ENCODE measurements around the gene CX3CL1. TPM values are rescaled to one million over a fixed set of nuclear protein-coding genes. Genes with fewer than 3 reads are reported as not detected.

CX3CL1 gene
- polyA plus RNA-seq, 1 donor (not counting 4 experiments of a cell fraction or from before 2014, with no cell fraction given) = 0.47 TPM

- dilution Hi-C loops (cut with MboI; ENCODE audit: extremely low pct_ligation_motif_present, low sequenced_read_pairs) = loop anchor here (10.0 kb wide), 1 partner anchor 69 kb away; no protein-coding TSS in a partner anchor
- Histone ChIP-seq H3K79me2 (ENCODE audit: control insufficient read depth, insufficient read depth, low read length) (no peaks in the 10 kb centered on the region), H3K9ac (ENCODE audit: control insufficient read depth, extremely low read depth, insufficient read depth, low read length) (no peak overlapping the region), H3K4me3 (ENCODE audit: control insufficient read depth in 2 of 3, extremely low read depth in 1 of 3, insufficient read depth in 2 of 3, low read depth in 1 of 3, low read length in 3 of 3) (no peak overlapping the region), H3K27ac (ENCODE audit: control insufficient read depth, insufficient read depth, low read length) (no peak overlapping the region), H3K4me2 (ENCODE audit: control insufficient read depth, extremely low read depth, insufficient read depth, low read depth, low read length) (no peak overlapping the region), H3K9me1 (ENCODE audit: control insufficient read depth, extremely low read depth, insufficient read depth, low read length) (no peaks in the 10 kb centered on the region), H3K9me3 (ENCODE audit: control insufficient read depth, low read depth, low read length) (no peaks in the 10 kb centered on the region), H2AFZ (ENCODE audit: control insufficient read depth, low read length) (no peak overlapping the region), H3K27me3 (ENCODE audit: control insufficient read depth, extremely low read depth, insufficient read depth, low read length) (peaks cover 14% of the 10 kb centered on the region), H3K4me1 (ENCODE audit: control insufficient read depth, extremely low read depth, insufficient read depth, low read length) (peaks cover 27% of the 10 kb centered on the region), H3K36me3 (ENCODE audit: control insufficient read depth in 2 of 2, extremely low read depth in 1 of 2, insufficient read depth in 2 of 2, low read length in 2 of 2) (no peaks in the 10 kb centered on the region), H4K20me1 (ENCODE audit: control insufficient read depth, extremely low read depth, insufficient read depth, low read length) (no peaks in the 10 kb centered on the region)
- TF ChIP-seq, protein P1, sequence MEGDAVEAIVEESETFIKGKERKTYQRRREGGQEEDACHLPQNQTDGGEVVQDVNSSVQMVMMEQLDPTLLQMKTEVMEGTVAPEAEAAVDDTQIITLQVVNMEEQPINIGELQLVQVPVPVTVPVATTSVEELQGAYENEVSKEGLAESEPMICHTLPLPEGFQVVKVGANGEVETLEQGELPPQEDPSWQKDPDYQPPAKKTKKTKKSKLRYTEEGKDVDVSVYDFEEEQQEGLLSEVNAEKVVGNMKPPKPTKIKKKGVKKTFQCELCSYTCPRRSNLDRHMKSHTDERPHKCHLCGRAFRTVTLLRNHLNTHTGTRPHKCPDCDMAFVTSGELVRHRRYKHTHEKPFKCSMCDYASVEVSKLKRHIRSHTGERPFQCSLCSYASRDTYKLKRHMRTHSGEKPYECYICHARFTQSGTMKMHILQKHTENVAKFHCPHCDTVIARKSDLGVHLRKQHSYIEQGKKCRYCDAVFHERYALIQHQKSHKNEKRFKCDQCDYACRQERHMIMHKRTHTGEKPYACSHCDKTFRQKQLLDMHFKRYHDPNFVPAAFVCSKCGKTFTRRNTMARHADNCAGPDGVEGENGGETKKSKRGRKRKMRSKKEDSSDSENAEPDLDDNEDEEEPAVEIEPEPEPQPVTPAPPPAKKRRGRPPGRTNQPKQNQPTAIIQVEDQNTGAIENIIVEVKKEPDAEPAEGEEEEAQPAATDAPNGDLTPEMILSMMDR (optimal IDR thresholded peaks at IDR 0.05 in 1 of 3, IDR thresholded peaks at IDR 0.05 in 1 of 3, conservative IDR thresholded peaks at IDR 0.05 in 1 of 3; ENCODE audit: extremely low read depth in 1 of 3, insufficient read depth in 2 of 3, low read length in 3 of 3) = no peak
- no peak for TF ChIP-seq EZH2 (IDR thresholded peaks at IDR 0.05; ENCODE audit: low read length)
- no peak for FAIRE-seq
- DNase-seq (ENCODE audit: low read depth, low spot score) = no peak
Measured at GRCh38 chr16:57413733-57414132, 41.4 kb downstream of the CX3CL1 start.

DNA sequence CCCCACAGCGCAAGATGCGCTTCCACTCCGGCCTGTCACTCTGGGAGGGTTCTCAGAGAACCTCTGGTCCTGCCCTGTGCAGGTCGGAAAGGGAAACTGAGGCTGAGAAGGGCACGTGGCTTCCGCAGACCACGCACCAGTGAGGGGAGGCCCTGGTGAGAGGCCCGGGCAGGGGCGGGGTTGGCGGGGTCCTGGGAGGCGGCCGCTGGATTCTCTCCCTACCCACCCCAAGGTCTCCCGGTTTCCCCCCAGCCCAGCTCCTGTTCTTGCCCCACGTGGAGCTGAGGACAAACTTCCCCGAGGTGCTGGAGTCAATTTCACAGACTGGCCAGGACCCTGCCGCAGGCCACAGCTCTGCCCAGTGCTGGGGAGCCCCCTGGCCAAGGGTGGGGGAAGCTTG is 43.8 kb downstream of the CX3CL1 start:
- no peak for TF ChIP-seq EZH2 (IDR thresholded peaks at IDR 0.05; ENCODE audit: low read length)
- TF ChIP-seq, protein P1 (optimal IDR thresholded peaks at IDR 0.05 in 1 of 3, IDR thresholded peaks at IDR 0.05 in 1 of 3, conservative IDR thresholded peaks at IDR 0.05 in 1 of 3; ENCODE audit: extremely low read depth in 1 of 3, insufficient read depth in 2 of 3, low read length in 3 of 3) = no peak
- Histone ChIP-seq H3K36me3 (ENCODE audit: control insufficient read depth in 2 of 2, extremely low read depth in 1 of 2, insufficient read depth in 2 of 2, low read length in 2 of 2) (no peaks in the 10 kb centered on the region), H3K27me3 (ENCODE audit: control insufficient read depth, extremely low read depth, insufficient read depth, low read length) (peaks cover 11% of the 10 kb centered on the region), H4K20me1 (ENCODE audit: control insufficient read depth, extremely low read depth, insufficient read depth, low read length) (no peaks in the 10 kb centered on the region), H3K9ac (ENCODE audit: control insufficient read depth, extremely low read depth, insufficient read depth, low read length) (no peak overlapping the region), H2AFZ (ENCODE audit: control insufficient read depth, low read length) (no peak overlapping the region), H3K79me2 (ENCODE audit: control insufficient read depth, insufficient read depth, low read length) (no peaks in the 10 kb centered on the region), H3K27ac (ENCODE audit: control insufficient read depth, insufficient read depth, low read length) (no peak overlapping the region), H3K9me1 (ENCODE audit: control insufficient read depth, extremely low read depth, insufficient read depth, low read length) (no peaks in the 10 kb centered on the region), H3K4me3 (ENCODE audit: control insufficient read depth in 2 of 3, extremely low read depth in 1 of 3, insufficient read depth in 2 of 3, low read depth in 1 of 3, low read length in 3 of 3) (no peak overlapping the region), H3K4me2 (ENCODE audit: control insufficient read depth, extremely low read depth, insufficient read depth, low read depth, low read length) (no peak overlapping the region), H3K4me1 (ENCODE audit: control insufficient read depth, extremely low read depth, insufficient read depth, low read length) (peaks cover 19% of the 10 kb centered on the region), H3K9me3 (ENCODE audit: control insufficient read depth, low read depth, low read length) (no peaks in the 10 kb centered on the region)
- FAIRE-seq = no peak
- no peak for DNase-seq (ENCODE audit: low read depth, low spot score)
- dilution Hi-C loops (cut with MboI; ENCODE audit: extremely low pct_ligation_motif_present, low sequenced_read_pairs) = loop anchor here (5.0 to 10.0 kb wide), 2 partner anchors 71 to 109 kb away; no protein-coding TSS in a partner anchor

Measured in keratinocyte (primary cell).